H1 (cell line): ENCODE data around the gene ZNF385D. TPM values are rescaled to one million over a fixed set of nuclear protein-coding genes. Genes with fewer than 3 reads are reported as not detected.

Experiments used
- CTCF ChIA-PET: fragments of 300-600 bp; sonication (Branson Sonifier 250); formaldehyde crosslinking; loops from one replicate; lab custom pipeline; 2021; ENCODE audit not compliant: partially characterized antibody; lab: Charles Lee
- POLR2A ChIA-PET: fragments of 300-600 bp; sonication (Branson Sonifier 250); formaldehyde crosslinking; loops from one replicate; lab custom pipeline; 2021; ENCODE audit warnings: inconsistent platforms; ENCODE audit not compliant: partially characterized antibody; lab: Charles Lee
- DNase-seq, 2 experiments: peaks; one replicate each; pipeline versions ENCODE4 v3.0.0 to v3.0.0-alpha.2; 2010 to 2022; ENCODE audit warnings: low spot score in 2 of 2, low read depth in 1 of 2, mixed read lengths in 1 of 2
- FAIRE-seq: peaks from 2 replicates; lab custom pipeline; 2011; peaks lifted over from hg19 to GRCh38; lab: Jason Lieb, UNC
- H2AFZ ChIP-seq: 2 replicates; pipeline ENCODE4 v1.8.1; 2012; ENCODE audit warnings: low read length, inconsistent platforms
- H2AK5ac ChIP-seq: 2 replicates; pipeline ENCODE4 v1.6.1; 2013; ENCODE audit warnings: low read depth, low read length
- H2BK120ac ChIP-seq: replicated peaks from 2 replicates; pipeline ENCODE3; 2013; ENCODE audit warnings: low read depth, low read length, inconsistent platforms
- H2BK12ac ChIP-seq: 2 replicates; pipeline ENCODE4 v1.6.1; 2013; ENCODE audit warnings: low read depth, low read length
- H2BK15ac ChIP-seq: 2 replicates; pipeline ENCODE4 v1.6.1; 2013; ENCODE audit warnings: low read length
- H2BK20ac ChIP-seq: 2 replicates; pipeline ENCODE4 v1.6.1; 2013; ENCODE audit warnings: low read length
- H2BK5ac ChIP-seq: 2 replicates; pipeline ENCODE4 v1.6.1; 2013; ENCODE audit warnings: low read depth, low read length
- H3K14ac ChIP-seq: 2 replicates; pipeline ENCODE4 v1.6.1; 2013; ENCODE audit warnings: inconsistent platforms; ENCODE audit not compliant: insufficient read length
- H3K18ac ChIP-seq: 2 replicates; pipeline ENCODE4 v1.6.1; 2013; ENCODE audit warnings: low read length; ENCODE audit errors: extremely low read depth
- H3K23ac ChIP-seq: 2 replicates; pipeline ENCODE4 v1.6.1; 2013; ENCODE audit warnings: inconsistent platforms; ENCODE audit not compliant: insufficient read length
- H3K23me2 ChIP-seq: 2 replicates; pipeline ENCODE4 v1.6.1; 2013; ENCODE audit warnings: low read depth, low read length
- H3K27ac ChIP-seq: 2 replicates; pipeline ENCODE4 v1.6.1; 2011; ENCODE audit warnings: low read depth, low read length, inconsistent platforms
- H3K27me3 ChIP-seq, 4 experiments: replicated peaks in 1 of 4; 1 replicate in 1 of 4; 2 replicates in 3 of 4; pipeline versions ENCODE4 v1.6.1 to v1.8.1; 2011 to 2013; ENCODE audit warnings: low read length in 3 of 4, mild to moderate bottlenecking in 3 of 4, inconsistent platforms in 2 of 4, mixed read lengths in 2 of 4, moderate library complexity in 1 of 4; ENCODE audit not compliant: control insufficient read depth in 3 of 4, insufficient read depth in 3 of 4; ENCODE audit errors: extremely low read depth in 1 of 4
- H3K36me3 ChIP-seq, 4 experiments: 2 replicates each; pipeline versions ENCODE4 v1.6.1 to v1.8.1; 2011 to 2013; ENCODE audit warnings: mild to moderate bottlenecking in 4 of 4, low read length in 3 of 4, moderate library complexity in 2 of 4, control low read depth in 1 of 4, inconsistent platforms in 1 of 4; ENCODE audit not compliant: insufficient read depth in 4 of 4, control insufficient read depth in 2 of 4
- H3K4ac ChIP-seq: replicated peaks from 2 replicates; pipeline ENCODE3; 2013; ENCODE audit warnings: low read length, low read depth, mixed read lengths, inconsistent platforms; ENCODE audit not compliant: insufficient read length
- H3K4me1 ChIP-seq, 4 experiments: replicated peaks in 1 of 4; 1 replicate in 1 of 4; 2 replicates in 3 of 4; pipeline versions ENCODE4 v1.6.1 to v1.8.1; 2011 to 2013; ENCODE audit warnings: low read length in 3 of 4, inconsistent platforms in 2 of 4, mixed read lengths in 1 of 4; ENCODE audit not compliant: insufficient read depth in 4 of 4, control insufficient read depth in 3 of 4
- H3K4me2 ChIP-seq, 2 experiments: 2 replicates each; pipeline versions ENCODE4 v1.6.1 to v1.8.1; 2011 to 2013; ENCODE audit warnings: low read depth in 2 of 2, low read length in 2 of 2, control low read depth in 1 of 2, inconsistent platforms in 1 of 2, mild to moderate bottlenecking in 1 of 2; ENCODE audit not compliant: insufficient read depth in 1 of 2
- H3K4me3 ChIP-seq, 4 experiments: fragments of 200-600, 300-600 bp in 1 of 4; sonication (generic), shearing (Covaris generic), sonication (Bioruptor Twin) in 1 of 4; 2 replicates each; pipeline versions ENCODE4 v1.5.1 to v1.8.1; 2011 to 2016; ENCODE audit warnings: low read length in 4 of 4, low read depth in 3 of 4, control low read depth in 2 of 4, inconsistent platforms in 2 of 4, mild to moderate bottlenecking in 2 of 4, mixed read lengths in 1 of 4, moderate library complexity in 1 of 4; ENCODE audit not compliant: insufficient read depth in 2 of 4; ENCODE audit errors: extremely low read depth in 1 of 4
- H3K56ac ChIP-seq: replicated peaks from 2 replicates; pipeline ENCODE3; 2013; ENCODE audit warnings: low read depth, mild to moderate bottlenecking, mixed read lengths, low read length, inconsistent platforms; ENCODE audit not compliant: insufficient read length
- H3K79me1 ChIP-seq: 2 replicates; pipeline ENCODE4 v1.6.1; 2013; ENCODE audit warnings: low read depth, low read length, control low read depth
- H3K79me2 ChIP-seq, 2 experiments: 2 replicates each; pipeline versions ENCODE4 v1.6.1 to v1.8.1; 2012 to 2013; ENCODE audit warnings: low read length in 2 of 2, mild to moderate bottlenecking in 2 of 2, inconsistent platforms in 1 of 2; ENCODE audit not compliant: insufficient read depth in 2 of 2, control insufficient read depth in 1 of 2
- H3K9ac ChIP-seq, 4 experiments: replicated peaks in 1 of 4; 1 replicate in 1 of 4; 2 replicates in 3 of 4; pipeline versions ENCODE4 v1.6.1 to v1.8.1; 2011 to 2013; ENCODE audit warnings: low read depth in 3 of 4, low read length in 3 of 4, control low read depth in 2 of 4, mild to moderate bottlenecking in 2 of 4, moderate library complexity in 2 of 4, inconsistent platforms in 1 of 4; ENCODE audit errors: extremely low read depth in 1 of 4
- H3K9me3 ChIP-seq, 2 experiments: 2 replicates each; pipeline versions ENCODE4 v1.6.1 to v1.8.1; 2012 to 2013; ENCODE audit warnings: mild to moderate bottlenecking in 2 of 2, moderate library complexity in 2 of 2, control low read depth in 1 of 2, inconsistent platforms in 1 of 2, low read depth in 1 of 2, low read length in 1 of 2, mixed read lengths in 1 of 2; ENCODE audit not compliant: insufficient read depth in 2 of 2
- H4K20me1 ChIP-seq, 2 experiments: replicated peaks in 1 of 2; 2 replicates each; pipeline versions ENCODE3 to v1.8.1; 2011 to 2013; ENCODE audit warnings: inconsistent platforms in 2 of 2, low read length in 2 of 2, mild to moderate bottlenecking in 1 of 2; ENCODE audit not compliant: insufficient read depth in 2 of 2, control insufficient read depth in 1 of 2
- H4K5ac ChIP-seq: 2 replicates; pipeline ENCODE4 v1.6.1; 2013; ENCODE audit warnings: low read length, low read depth, mixed read lengths, inconsistent platforms; ENCODE audit not compliant: insufficient read length
- H4K8ac ChIP-seq: 2 replicates; pipeline ENCODE4 v1.8.0; 2013; ENCODE audit warnings: mild to moderate bottlenecking, moderate library complexity, low read length, inconsistent platforms; ENCODE audit not compliant: insufficient read depth; ENCODE audit errors: extremely low read depth
- H4K91ac ChIP-seq: replicated peaks from 2 replicates; pipeline ENCODE3; 2013; ENCODE audit warnings: low read length, mixed read lengths, inconsistent platforms; ENCODE audit not compliant: insufficient read length
- CEBPB ChIP-seq: IDR thresholded peaks from 2 replicates; pipeline ENCODE4 v1.6.1; 2012; ENCODE audit warnings: low read depth, low read length
- CHD1 ChIP-seq: IDR thresholded peaks from 2 replicates; pipeline ENCODE4 v1.6.1; 2012; ENCODE audit warnings: low read depth, low read length, improper control_type of control experiment
- EZH2 ChIP-seq: fragments of 200-600 bp; sonication (generic); IDR thresholded peaks from 2 replicates; pipeline ENCODE4 v1.7.1; 2012; ENCODE audit warnings: low read depth, mild to moderate bottlenecking, moderate library complexity, low read length, inconsistent platforms; ENCODE audit not compliant: severe bottlenecking
- HDAC6 ChIP-seq: IDR thresholded peaks from one replicate; pipeline ENCODE4 v1.7.1; 2012; ENCODE audit warnings: low read depth, mild to moderate bottlenecking, inconsistent platforms, low read length, moderate library complexity
- JUND ChIP-seq: IDR thresholded peaks from 2 replicates; pipeline ENCODE4 v1.6.1; 2011; ENCODE audit warnings: mild to moderate bottlenecking, improper control_type of control experiment, low read length
- KDM4A ChIP-seq: IDR thresholded peaks from one replicate; pipeline ENCODE4 v1.7.1; 2012; ENCODE audit warnings: low read depth, mild to moderate bottlenecking, moderate library complexity, low read length, inconsistent platforms; ENCODE audit not compliant: severe bottlenecking
- KDM5A ChIP-seq: fragments of 200-600 bp; IDR thresholded peaks from 2 replicates; pipeline ENCODE4 v1.7.1; 2012; ENCODE audit warnings: mild to moderate bottlenecking, low read length, inconsistent platforms, mixed read lengths
- PHF8 ChIP-seq: fragments of 200-600 bp; sonication (generic); conservative IDR thresholded peaks from 2 replicates; pipeline ENCODE4 v1.7.1; 2012; ENCODE audit warnings: low read depth, mild to moderate bottlenecking, inconsistent platforms, low read length, moderate library complexity
- POLR2A ChIP-seq, 2 experiments: IDR thresholded peaks; 1 replicate in 1 of 2; 2 replicates in 1 of 2; pipeline ENCODE4 v1.6.1; 2011; ENCODE audit warnings: low read depth in 2 of 2, low read length in 2 of 2, mild to moderate bottlenecking in 2 of 2; ENCODE audit errors: control extremely low read depth in 1 of 2
- RFX5 ChIP-seq: IDR thresholded peaks from 2 replicates; pipeline ENCODE4 v1.6.1; 2011; ENCODE audit warnings: low read depth, low read length, improper control_type of control experiment, borderline replicate concordance
- SAP30 ChIP-seq: fragments of 300-600 bp; sonication (generic); IDR thresholded peaks from 2 replicates; pipeline ENCODE4 v1.7.1; 2012; ENCODE audit warnings: low read length, moderate library complexity, mild to moderate bottlenecking, inconsistent platforms; ENCODE audit not compliant: insufficient read depth, insufficient replicate concordance
- SIN3A ChIP-seq, 2 experiments: IDR thresholded peaks in 1 of 2; conservative IDR thresholded peaks in 1 of 2; 2 replicates each; pipeline ENCODE4 v1.6.1; 2011 to 2012; ENCODE audit warnings: low read length in 2 of 2, improper control_type of control experiment in 1 of 2, low read depth in 1 of 2, mild to moderate bottlenecking in 1 of 2
- SIRT6 ChIP-seq: IDR thresholded peaks from one replicate; pipeline ENCODE4 v1.7.1; 2012; ENCODE audit warnings: low read length, inconsistent platforms
- SIX5 ChIP-seq: IDR thresholded peaks from 2 replicates; pipeline ENCODE4 v1.6.1; 2011; ENCODE audit warnings: mild to moderate bottlenecking, low read depth, low read length
- TAF7 ChIP-seq: optimal IDR thresholded peaks from 2 replicates; pipeline ENCODE3; 2011; ENCODE audit warnings: low read depth, mild to moderate bottlenecking, inconsistent platforms, low read length, moderate library complexity, borderline replicate concordance
- TCF12 ChIP-seq: IDR thresholded peaks from 2 replicates; pipeline ENCODE4 v1.6.1; 2011; ENCODE audit warnings: low read depth, mild to moderate bottlenecking, low read length
- WGBS, 2 experiments: shearing (Covaris generic) in 1 of 2; methylation state at CpG; one replicate each; pipeline versions ENCODE4 v1.1.6 to v1.1.7; 2013 to 2015; ENCODE audit warnings: low lambda C conversion rate in 2 of 2, mixed read lengths in 2 of 2, inconsistent platforms in 1 of 2, low coverage in 1 of 2, missing lambda C conversion rate in 1 of 2; ENCODE audit not compliant: insufficient replicate concordance in 2 of 2, insufficient coverage in 1 of 2, insufficient read length in 1 of 2; ENCODE audit errors: extremely low coverage in 1 of 2, missing lambda C conversion rate in 1 of 2; 5-methylcytosine and 5-hydroxymethylcytosine counted together
- polyA plus RNA-seq, 7 experiments: library from polyadenylated mRNA; depleted of rRNA in 3 of 7; stranded (reverse) in 5 of 7; unstranded in 2 of 7; fragments of >200 nt in 5 of 7; fragments of 200-250 nt in 2 of 7; gene quantifications; 1 replicate in 5 of 7; 2 replicates in 1 of 7; 4 replicates in 1 of 7; pipeline versions ENCODE4 v1.2.1 to v1.2.3, GENCODE V29; 2011 to 2013; ENCODE audit warnings: missing spikeins in 2 of 7, mixed read lengths in 2 of 7
- total RNA-seq: library from RNA; stranded (reverse); fragmentation: NEBNext Ultra II Directional; extraction: Animal tissue kit (Norgen Biotek cat#: 25700); gene quantifications from 2 replicates; pipeline ENCODE4 v1.2.1, GENCODE V29; 2021

ZNF385D gene
- total and polyA plus RNA-seq, 2 of the 8 experiments (the other 6 are each of a cell fraction or from before 2014, with no cell fraction given), result 5.9 to 10.8 TPM

- Histone ChIP-seq H4K91ac (no peak overlapping the region), H3K18ac (no peak overlapping the region), H3K23ac (no peak overlapping the region), H3K4me2 (no peak overlapping the region), H3K23me2 (no peaks in the 10 kb centered on the region), H3K14ac (no peak overlapping the region), H3K9me3 (no peaks in the 10 kb centered on the region), H2AK5ac (no peak overlapping the region), H4K5ac (no peak overlapping the region), H3K56ac (no peak overlapping the region), H3K79me1 (no peaks in the 10 kb centered on the region), H3K27me3 (no peaks in the 10 kb centered on the region), H3K4me1 (no peaks in the 10 kb centered on the region), H3K79me2 (no peaks in the 10 kb centered on the region), H2AFZ (no peak overlapping the region), H3K9ac (no peak overlapping the region), H3K4me3 (no peak overlapping the region), H3K36me3 (no peaks in the 10 kb centered on the region), H2BK120ac (no peak overlapping the region), H2BK5ac (no peak overlapping the region), H3K4ac (no peak overlapping the region), H2BK20ac (no peak overlapping the region), H3K27ac (no peak overlapping the region), H2BK15ac (no peak overlapping the region), H4K20me1 (no peaks in the 10 kb centered on the region), H2BK12ac (no peak overlapping the region), H4K8ac (no peak overlapping the region)
- FAIRE-seq, result no peak
- DNase-seq, result no peak
- ChIA-PET CTCF (no interaction called here), POLR2A (no interaction called here)
- WGBS, 2 experiments, result 100% methylated on average over 1 of the region's 1 CpG; no CpG with 5 or more reads in 1 of the 2 experiments
- TF ChIP-seq CHD1, result no peak
- no peak for TF ChIP-seq SIRT6
- no peak for TF ChIP-seq HDAC6
- TF ChIP-seq PHF8, result no peak
- TF ChIP-seq RFX5, result no peak
- no peak for TF ChIP-seq KDM5A
- no peak for TF ChIP-seq TCF12
- no peak for TF ChIP-seq CEBPB
- TF ChIP-seq SIX5, result no peak
- no peak for TF ChIP-seq SAP30
- no peak for TF ChIP-seq EZH2
- no peak for TF ChIP-seq JUND
- no peak for TF ChIP-seq POLR2A (IDR thresholded peaks at IDR 0.05; ENCODE audit: control extremely low read depth in 1 of 2, low read depth in 2 of 2, low read length in 2 of 2)
- no peak for TF ChIP-seq TAF7
- no peak for TF ChIP-seq KDM4A
- no peak for TF ChIP-seq SIN3A (conservative IDR thresholded peaks at IDR 0.05 in 1 of 2, IDR thresholded peaks at IDR 0.05 in 1 of 2; ENCODE audit: low read depth in 1 of 2, low read length in 2 of 2)
Measured at GRCh38 chr3:21587894-21588293, 163.1 kb downstream of the ZNF385D start.
